GM18511 (cell line): ENCODE measurements around the gene PCNP.
"Not testable (repeated sequence)": the region's sequence is repeated elsewhere in the genome, so short reads cannot be mapped to it uniquely, and the experiment has no call there.

Source experiments
- ATAC-seq: cut with Tn5 transposase; IDR thresholded peaks from one replicate; pipeline ENCODE4 v1.9.1; 2021; ENCODE audit warnings: mild to moderate bottlenecking, moderate library complexity; ENCODE audit not compliant: unreplicated experiment

The PCNP gene

DNA sequence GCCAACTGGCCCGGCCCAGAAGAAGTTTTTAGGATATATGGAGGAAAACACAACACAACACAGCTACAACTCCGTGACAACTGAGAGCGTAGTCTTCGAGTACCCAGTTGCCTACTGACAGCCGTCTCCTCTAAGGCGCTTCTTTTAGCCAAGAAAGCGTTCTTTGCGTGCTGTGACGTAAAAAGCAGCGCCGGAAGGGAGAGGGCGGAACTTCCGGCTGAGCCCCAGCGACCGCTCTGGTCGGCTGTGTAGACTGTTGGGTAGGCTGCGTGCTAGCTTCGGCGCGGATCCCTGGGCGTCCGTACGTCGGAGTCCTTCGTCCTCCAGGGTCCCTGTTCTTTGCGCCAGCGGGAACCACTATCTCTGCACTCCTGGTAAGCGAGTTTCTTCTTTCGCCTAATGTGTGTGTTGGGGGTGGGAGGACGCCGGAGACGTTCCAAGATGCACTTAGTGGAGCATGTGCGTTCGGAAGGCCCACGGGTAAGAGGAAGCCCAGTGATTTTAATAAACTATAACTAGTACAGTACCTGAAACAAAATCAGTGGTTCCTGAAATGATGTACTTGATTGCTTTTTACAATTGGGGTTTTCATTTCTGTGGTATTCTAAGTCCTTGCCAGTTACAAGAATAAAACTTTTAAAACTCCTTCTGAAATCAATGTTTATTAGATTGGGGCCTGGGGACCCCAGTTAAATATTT, 12.2 kb upstream of the PCNP start, which contains the start of gene TRMT10C:
TRMT10C (plus strand) TSS at position 239 of the 699 bp plus-strand sequence. CDS start 2,914 bp downstream, outside the sequence.
- peak; percentile 100 for ATAC-seq

DNA sequence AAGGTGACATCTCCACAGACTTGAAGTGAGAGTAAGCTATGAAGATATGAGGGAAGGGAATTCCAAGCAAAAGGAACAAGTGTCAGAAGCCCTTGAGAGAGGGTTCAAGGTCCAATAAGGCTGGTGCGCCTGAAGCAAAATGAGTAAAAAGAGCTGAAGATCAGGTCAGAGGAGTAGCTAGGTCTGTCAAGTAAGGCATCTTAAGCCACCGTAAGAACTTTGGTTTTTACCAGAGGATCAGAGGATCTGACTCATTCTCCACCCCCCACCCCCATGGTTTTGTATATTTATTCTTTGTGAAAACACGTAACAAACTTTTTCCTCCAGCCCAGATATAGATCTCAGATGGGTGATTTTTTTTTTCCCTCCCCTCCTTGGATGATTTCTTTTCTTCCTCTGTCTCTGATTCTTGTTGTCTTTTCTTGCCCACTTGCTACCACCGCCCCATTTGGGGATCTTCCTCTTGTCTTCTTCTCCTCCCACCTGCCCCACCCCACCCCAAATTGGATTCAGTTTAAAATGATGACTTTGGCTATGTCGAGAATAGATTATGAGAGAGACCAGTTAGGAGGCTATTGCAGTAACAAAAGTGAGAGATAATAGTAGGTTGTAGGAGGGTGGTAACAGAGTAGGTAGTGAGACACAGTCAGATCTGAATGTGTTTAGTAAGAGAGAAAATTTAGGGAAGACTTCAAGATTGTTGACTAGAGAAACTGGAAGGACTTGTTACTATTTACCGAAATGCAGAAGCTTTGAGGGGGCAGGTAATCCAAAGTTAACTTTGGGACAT, 6.3 kb upstream of the PCNP start:
- ATAC-seq = no peak

- no peak for ATAC-seq
These were observed 2.7 kb upstream of the PCNP start for GRCh38 chr3:101571028-101571895.

DNA sequence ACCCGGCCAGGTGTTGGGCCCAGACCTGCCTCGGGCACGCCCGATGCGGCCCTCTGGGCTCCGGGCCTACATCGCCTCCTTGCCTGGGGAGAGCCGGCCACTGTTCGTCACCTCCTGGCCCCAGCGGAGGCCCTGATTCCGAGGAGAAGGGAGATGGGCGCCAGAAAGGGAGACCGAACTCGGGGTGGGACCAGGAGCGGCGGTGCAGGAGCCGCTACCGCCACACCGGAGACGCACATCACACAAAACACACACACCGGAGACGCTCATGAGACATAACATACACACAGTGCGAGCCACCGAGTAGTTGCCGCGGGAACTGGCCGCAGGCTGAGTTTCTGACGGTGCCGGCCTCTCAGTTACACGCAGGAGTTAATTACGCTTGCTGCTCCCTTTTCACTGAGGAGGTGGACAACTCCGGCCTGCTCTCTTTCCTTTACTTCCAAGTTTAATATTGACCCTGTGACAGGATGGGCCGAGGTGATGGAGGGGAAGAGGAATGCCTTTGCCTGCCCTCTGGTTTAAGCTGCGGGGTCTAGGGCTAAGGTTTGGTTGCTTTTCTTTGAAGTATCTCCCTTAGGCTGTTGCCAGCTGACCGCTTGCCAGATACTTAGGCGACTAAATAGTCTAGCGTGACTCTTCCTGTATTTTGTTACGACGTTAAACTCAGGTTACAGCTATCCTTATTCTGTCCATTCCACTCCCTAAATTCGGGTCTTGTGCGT, 570 bp downstream of the PCNP start:
- peak; percentile 55 for ATAC-seq

GRCh38 chr3:101577286-101577685, 3.3 kb downstream of the PCNP start:
- no peak for ATAC-seq

DNA sequence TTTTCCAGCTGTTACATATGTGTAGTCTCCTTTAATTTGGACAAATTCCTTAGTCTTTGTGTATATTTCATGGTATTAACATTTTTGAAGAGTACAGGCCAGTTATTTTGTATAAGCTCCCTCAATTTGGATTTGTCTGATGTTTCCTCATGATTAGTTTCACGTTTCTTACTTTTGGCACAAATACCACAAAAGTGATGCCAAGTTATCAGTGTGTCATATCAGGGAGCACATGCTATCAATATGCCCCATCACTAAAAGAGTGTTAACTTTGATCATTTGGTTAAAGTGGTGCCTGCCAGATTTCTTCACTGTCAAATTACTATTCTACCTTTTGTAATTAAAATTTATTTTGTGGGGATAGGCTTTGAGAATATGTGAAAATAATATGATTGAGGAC, 14.6 kb downstream of the PCNP start:
- no peak for ATAC-seq

- ATAC-seq = no peak
These were observed 17.1 kb downstream of the PCNP start for GRCh38 chr3:101591071-101591470.

DNA sequence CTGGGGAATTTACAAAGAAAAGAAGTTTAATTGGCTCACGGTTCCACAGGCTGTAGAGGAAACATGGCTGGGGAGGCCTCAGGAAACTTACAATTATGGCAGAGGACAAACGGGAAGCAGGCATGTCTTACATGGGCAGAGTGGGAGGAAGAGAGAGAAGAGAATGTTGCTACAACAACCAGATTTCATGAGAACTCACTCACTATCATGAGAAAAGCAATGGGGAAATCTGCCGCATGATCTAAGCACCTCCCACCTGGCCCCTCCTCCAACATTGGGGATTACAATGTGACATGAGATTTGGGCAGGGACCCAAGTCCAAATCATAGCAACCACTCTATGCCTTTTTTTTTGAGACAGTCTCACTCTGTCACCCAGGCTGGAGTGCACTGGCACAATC, 28.8 kb downstream of the PCNP start:
- no peak for ATAC-seq

DNA sequence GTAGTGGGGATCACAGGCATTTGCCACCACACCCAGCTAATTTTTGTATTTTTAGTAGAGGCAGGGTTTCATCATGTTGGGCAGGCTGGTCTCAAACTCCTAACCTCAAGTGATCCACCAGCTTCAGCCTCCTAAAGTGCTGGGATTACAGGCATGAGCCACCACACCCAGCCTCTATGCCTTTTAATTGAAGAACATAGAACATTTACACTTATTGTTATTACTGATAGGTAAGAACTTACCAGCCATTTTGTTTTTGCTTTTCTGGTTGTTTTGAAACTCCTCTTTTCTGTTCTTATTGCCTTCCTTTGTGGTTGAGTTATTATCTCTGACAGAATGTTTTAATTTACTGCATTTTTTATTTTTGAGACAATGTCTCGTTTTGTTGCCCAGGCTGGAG, 29.2 kb downstream of the PCNP start:
- no peak for ATAC-seq

GRCh38 chr3:101605398-101605797, 31.4 kb downstream of the PCNP start:
- not testable (repeated sequence) for ATAC-seq

GRCh38 chr3:101611023-101611422, 37.0 kb downstream of the PCNP start:
- ATAC-seq = no peak

DNA sequence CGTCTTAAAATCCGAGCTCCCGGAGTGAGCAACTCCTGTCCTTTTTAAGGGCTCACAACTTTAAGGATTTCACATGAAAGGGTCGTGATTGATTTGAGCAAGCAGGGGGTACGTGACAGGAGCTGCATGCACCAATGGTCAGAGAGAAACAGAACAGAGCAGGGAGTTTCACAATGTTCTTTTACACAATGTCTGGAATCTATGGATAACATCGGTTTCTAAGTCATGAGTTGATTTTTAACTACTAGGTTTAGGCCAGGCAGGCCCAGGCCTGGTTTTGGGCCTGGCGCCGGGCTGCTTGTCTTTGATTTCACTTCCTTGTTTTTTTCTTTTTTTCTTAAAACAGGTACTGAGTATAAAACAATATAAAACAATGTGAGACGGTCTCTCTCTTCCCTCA, 39.0 kb downstream of the PCNP start:
- ATAC-seq = not testable (repeated sequence)

GRCh38 chr3:101615525-101615924, 41.5 kb downstream of the PCNP start:
- no peak for ATAC-seq

DNA sequence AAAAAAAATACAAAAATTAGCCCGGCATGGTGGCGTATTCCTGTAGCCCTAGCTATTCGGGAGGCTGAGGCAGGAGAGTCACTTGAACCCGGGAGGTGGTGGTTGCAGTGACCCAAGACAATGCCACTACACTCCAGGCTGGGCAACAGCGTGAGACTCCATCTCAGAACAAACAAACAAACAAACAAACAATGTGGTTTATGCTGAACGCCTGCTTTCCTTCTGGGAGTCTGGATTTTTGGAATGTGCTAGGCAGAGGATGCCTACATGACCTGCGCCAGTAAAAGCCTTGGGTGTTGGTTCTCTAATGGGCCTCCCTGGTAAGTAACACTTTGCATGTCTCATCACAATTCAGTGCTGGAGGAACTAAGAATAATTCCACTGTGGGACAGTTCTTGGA, 43.5 kb downstream of the PCNP start:
- ATAC-seq = no peak

DNA sequence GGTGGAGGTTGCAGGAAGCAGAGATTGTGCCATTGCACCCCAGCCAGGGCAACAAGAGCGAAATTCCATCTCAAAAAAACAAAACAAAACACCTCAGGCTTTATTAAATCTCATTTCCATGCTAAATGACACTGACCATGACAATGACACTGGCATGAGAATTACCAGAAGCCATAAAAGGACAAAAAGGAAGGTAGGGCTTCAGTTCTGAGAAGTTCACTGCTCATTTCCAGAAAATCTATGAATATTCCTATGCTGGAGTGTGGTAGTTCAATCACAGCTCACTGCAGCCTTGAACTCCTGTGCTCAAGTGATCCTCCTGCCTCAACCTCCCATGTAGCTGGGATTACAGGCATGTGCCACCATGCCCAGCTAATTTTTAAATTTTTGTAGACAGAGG, 44.7 kb downstream of the PCNP start:
- no peak for ATAC-seq

- ATAC-seq = no peak
These were observed 45.8 kb downstream of the PCNP start for GRCh38 chr3:101619734-101620133.

- no peak for ATAC-seq
These were observed 49.7 kb downstream of the PCNP start for GRCh38 chr3:101623656-101624055.

- no peak for ATAC-seq
These were observed 50.9 kb downstream of the PCNP start for GRCh38 chr3:101624857-101625256.

DNA sequence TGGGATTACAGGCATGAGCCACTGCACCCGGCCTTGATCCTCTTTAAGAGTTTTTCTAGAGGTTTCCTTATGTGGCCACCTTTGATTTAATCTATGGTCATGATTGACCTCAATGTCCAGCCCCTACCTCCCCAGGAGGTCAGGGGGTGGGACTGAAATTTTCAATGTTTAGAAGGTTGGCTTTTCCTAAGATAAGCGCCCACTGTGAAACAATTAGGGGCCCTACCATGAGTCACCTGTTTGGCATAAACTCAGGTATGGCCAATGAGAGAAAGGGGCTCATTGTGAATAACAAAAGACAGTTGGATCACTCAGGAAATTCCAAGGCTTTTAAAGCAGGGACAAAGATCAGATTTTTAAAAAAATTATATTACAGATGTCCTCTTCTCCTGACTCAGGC, 51.9 kb downstream of the PCNP start:
- no peak for ATAC-seq

DNA sequence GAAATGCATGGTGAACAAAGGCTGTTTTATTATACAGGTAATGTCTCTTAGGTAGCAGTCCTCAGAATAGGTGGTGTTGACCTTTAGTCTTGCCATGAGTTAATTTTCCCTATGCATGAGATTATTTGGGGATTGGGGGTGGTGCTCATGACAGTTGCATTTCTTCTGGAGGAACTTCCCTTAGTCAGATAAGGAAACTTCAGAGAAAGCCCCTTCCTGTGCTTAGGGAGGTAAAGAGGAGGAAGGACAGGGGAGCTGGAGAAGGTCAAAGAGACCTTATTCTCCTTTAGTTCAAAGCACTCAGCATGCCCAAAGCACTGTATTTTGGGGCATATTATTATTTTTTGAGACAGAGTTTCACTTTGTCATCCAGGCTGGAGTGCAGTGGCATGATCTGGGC, 55.2 kb downstream of the PCNP start:
- no peak for ATAC-seq
